ENCODE results near the gene DOCK9.

DNA sequence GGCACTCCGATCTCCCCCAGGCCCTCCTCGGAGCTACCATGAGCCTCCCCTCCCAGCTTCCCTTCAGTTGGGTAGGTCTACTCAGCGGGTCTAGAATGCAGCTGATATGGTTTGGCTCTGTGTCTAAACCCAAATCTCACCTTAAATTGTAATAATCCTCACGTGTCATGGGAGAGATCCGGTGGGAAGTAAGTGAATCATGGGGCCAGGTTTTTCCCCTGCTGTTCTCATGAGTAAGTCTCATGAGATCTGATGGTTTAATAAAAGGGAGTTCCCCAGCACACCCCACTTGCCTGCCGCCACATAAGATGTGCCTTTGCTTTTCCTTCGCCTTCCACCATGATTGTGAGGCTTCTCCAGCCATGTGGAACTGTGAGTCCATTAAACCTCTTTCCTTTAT is 14.5 kb upstream of the DOCK9 start:
- TF ChIP-seq POLR2AphosphoS5 (IDR thresholded peaks at IDR 0.05) (no peak), EP300 (IDR thresholded peaks at IDR 0.05) (no peak)
- TF ChIP-seq, protein P1, sequence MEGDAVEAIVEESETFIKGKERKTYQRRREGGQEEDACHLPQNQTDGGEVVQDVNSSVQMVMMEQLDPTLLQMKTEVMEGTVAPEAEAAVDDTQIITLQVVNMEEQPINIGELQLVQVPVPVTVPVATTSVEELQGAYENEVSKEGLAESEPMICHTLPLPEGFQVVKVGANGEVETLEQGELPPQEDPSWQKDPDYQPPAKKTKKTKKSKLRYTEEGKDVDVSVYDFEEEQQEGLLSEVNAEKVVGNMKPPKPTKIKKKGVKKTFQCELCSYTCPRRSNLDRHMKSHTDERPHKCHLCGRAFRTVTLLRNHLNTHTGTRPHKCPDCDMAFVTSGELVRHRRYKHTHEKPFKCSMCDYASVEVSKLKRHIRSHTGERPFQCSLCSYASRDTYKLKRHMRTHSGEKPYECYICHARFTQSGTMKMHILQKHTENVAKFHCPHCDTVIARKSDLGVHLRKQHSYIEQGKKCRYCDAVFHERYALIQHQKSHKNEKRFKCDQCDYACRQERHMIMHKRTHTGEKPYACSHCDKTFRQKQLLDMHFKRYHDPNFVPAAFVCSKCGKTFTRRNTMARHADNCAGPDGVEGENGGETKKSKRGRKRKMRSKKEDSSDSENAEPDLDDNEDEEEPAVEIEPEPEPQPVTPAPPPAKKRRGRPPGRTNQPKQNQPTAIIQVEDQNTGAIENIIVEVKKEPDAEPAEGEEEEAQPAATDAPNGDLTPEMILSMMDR (IDR thresholded peaks at IDR 0.05), result no peak

All from suprapubic skin (tissue), 4 donors.